GM12865 (cell line): Measurements from ENCODE around the gene BRD7.

ENCODE experiments used
- DNase-seq: peaks from one replicate; pipeline ENCODE4 v3.0.0; 2010; ENCODE audit warnings: low read depth
- H3K4me3 ChIP-seq: 2 replicates; pipeline ENCODE4 v1.5.1; 2011; ENCODE audit warnings: mild to moderate bottlenecking, low read depth, low read length, control low read depth
- CTCF ChIP-seq: IDR thresholded peaks from 2 replicates; pipeline ENCODE4 v1.5.1; 2011; ENCODE audit warnings: low read length, control low read depth, low read depth, inconsistent platforms; ENCODE audit not compliant: insufficient read depth; ENCODE audit errors: missing control alignments

Gene BRD7

GRCh38 chr16:50303041-50303604 lies 65.7 kb downstream of the BRD7 start:
- no peak for DNase-seq
- H3K4me3 ChIP-seq, result no peak overlapping the region
- no peak for TF ChIP-seq CTCF

DNA sequence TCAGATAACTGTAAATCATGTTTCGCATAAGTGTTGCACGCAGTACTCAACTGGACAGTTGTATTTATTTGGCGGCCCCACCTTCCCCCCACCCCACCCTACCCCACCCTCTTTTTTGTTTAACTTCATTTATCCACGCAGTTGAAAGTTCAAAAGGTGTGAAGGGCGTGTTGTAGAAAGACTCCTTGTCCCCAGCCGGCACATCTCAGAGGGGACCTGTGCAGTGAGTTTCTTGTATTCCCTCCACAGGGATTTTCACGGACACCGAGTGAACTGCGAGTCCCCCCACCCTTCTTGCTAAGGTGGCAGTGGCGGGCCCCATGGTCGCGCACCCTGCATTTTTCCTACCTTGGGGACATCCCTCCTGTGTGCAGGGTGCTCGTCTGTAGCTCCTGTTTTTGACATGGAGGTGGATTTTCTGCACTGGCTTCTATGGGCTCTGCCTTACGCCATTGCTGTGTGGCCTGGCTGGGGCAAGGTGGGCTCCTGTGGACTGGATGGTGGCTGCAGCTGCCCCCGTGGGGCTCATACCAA lies 66.2 kb downstream of the BRD7 start:
- TF ChIP-seq CTCF, result no peak
- H3K4me3 ChIP-seq, result no peak overlapping the region
- no peak for DNase-seq

DNA sequence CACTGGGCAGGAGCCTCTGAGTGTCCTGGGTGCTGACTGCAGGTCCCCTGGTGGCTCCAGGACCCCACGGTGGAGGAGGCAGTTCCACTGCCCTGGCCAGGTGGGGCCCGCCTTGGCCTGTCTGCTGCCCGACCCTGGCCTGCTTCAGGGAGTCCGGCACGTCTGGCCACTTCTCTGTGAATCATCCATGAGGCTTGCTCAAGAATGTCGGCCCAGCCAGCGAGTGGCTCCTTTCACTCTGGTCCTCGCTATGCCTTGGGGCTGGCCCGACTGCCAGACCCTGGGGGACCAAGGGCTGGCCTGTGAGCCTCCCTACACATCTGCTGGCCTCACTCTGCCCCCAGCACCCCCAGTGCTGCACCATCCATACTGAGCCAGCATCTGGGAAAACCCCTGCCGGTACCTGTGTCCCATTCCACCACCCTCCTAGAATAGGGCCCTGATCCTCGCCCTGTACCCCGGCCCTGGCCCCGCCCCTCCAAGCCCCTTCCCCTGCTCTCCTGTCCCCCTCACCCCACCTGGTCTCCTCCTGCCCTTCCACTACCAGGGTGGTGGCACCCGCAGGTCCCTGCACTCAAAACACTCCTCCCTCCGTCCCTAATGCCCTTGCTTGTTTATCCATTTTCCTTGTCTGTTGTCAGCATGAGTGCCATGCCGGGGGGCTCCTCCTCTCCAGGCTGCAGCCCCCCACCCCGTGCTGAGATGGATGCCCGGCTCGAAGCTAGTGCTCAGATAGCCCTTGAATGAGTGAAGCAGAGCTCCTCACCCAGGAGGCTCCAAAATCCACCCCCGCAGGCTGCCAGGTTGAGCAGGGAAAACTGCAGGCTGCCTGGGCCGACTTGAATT lies 66.9 kb downstream of the BRD7 start:
- DNase-seq, result no peak
- no peak overlapping the region for H3K4me3 ChIP-seq

DNA sequence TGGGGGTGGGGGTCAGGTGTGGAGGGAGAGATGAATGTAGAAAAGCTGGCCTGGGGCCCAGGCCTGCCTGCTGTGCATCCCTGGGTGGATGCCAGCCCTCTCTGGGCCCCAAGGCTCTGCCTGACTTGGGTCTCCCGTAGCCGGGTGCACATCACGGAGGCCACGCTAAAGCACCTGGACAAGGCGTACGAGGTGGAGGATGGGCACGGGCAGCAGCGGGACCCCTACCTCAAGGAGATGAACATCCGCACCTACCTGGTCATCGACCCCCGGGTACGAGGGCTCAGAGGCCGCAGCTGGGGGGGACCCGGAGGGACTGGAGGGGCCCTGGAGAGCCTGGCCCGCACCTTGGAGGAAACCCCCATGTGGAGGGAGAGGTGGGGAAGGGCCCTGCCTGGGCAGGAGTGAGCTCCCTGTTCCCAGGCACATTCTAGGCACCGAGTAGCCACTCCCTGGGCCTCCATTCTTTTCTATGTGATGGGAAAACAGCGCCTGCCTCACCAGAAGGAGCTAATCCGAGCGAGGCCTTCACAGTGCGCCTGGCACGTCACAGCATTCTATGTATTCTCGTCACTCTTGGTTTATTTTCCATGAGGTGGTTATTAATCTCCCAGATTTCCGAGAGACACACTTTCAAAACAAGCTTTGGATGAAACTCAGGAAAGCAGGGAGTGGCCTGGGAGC lies 67.7 kb downstream of the BRD7 start:
- TF ChIP-seq CTCF, result no peak
- H3K4me3 ChIP-seq, result no peak overlapping the region

More for the DNA sequence above, 66.9 kb downstream of the BRD7 start:
- no peak for TF ChIP-seq CTCF

GRCh38 chr16:50299508-50300105 lies 69.2 kb downstream of the BRD7 start:
- no peak for TF ChIP-seq CTCF
- H3K4me3 ChIP-seq, result no peak overlapping the region
- DNase-seq, result no peak

More for the DNA sequence above, 67.7 kb downstream of the BRD7 start:
- no peak for DNase-seq

DNA sequence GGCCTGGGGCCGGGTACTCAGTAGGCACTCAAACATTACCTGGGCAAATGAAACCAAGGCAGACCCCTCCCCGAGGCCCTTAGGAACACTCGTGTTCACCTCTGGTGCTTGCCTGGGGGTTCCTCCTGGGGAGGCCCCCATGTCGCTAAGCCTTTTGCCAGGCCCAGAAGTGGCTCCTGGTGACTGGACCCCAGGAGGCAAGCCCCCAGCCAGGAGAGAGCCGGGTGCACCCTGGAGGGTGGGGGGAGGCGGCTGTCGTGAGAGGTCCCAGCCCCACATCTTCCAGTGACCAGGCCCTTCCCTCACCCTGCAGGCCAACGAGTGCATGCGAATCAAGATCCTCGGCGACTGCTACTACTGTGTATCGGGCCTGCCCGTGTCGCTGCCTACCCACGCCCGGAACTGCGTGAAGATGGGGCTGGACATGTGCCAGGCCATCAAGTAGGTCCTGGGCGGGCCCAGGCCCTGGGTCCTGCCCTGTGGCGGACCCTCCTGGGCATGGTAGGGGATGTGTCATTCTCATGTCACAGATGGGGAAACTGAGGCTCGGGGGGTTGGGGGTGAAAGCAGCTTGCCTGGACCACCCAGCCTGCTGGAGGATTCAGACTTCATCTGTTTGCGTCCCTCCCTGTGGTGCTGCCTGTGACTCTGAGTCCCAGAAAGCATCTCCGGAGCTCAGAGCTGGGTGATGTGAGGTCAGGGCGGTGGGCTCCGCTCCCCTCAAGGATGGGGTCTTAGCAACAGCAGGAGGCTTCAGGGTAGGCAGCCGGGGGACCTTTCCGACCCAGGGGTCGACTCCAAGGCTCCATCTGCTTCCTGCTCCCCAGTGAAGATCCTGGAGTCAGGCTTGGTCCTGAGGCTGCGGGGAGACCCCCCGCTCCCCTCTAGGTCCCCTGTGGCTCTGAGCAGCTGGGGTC lies 69.9 kb downstream of the BRD7 start:
- TF ChIP-seq CTCF, result no peak
- no peak overlapping the region for H3K4me3 ChIP-seq
- no peak for DNase-seq
